Measurements from ENCODE around the gene SLC39A3. TPM values are rescaled to one million over a fixed set of nuclear protein-coding genes. Genes with fewer than 3 reads are reported as not detected.

SLC39A3 gene
- total RNA-seq, 2 experiments from 2014 or later: 7.6 to 7.9 TPM

DNA sequence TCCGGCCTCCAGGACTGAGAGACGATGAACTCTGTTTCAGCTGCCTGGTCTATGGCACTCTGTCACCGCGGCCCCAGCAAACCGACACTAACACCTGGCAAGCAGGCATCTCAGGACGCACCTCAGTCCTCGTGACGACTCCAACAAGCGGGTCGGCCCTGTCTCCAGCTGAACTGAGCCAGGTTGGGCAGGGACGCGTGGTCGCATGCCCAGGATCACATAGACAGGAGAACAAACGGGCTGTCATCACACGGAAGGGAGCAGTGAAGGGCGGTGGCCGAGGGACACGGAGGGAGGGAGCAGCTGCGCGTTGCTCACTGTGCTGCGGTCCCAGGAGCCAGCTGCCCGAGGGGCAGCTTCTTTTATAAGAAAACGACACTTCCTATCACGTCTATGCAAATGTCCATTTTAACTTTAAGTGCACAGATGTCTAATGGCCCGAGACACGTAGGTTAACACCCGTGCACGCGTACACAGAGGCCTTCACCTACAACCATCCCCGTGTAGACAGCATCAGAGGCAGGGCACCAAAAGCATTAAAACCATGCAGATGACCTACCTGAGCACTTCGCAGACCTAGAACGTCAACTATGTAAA lies 34.4 kb upstream of the SLC39A3 start:
- CTCF ChIA-PET: no interaction called here
- no peak for ATAC-seq (ENCODE audit: poor library complexity)

DNA sequence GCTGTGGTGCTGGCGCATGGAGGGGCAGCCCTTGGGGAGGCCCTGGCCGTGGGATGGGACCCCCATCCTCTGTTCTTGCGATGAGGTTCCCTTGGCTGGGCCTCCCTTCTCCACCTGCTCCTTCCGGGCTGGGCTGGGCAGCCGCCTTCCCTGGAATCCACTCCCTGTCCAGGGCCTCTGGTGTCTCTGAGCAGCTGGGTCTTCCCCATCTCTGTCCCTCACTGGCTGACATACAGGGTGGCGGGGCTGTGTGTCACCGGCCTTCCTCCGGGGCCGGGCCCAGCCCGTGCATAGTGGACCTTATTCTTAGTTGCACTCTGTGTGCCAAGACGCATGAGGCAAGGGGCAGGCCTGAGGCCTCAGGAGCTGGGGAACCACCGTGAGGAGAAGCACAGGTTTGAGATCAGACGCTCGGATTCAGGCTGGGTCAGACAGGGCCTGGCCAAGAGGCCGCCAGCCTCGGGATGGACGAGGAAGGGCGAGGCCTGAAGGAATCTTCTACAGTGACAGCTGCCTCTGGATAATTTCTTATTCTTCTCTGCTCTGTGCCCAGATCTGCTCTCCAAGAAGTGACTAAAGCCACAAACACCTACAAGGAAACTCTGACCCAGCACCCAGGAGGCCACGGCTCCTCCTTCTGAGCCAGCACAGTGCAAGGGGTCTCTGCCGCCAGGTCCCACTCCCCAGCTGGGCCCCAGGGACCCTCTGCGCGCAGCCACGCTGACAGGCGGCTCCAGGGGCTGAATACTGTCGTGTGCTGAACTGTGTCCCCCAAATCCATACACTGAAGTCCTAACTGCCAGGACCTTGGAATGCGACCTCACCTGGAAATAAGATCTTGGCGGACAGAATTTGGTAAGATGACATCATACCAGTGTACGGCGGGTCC lies 32.2 kb upstream of the SLC39A3 start:
- DNase-seq (no peak), ATAC-seq (ENCODE audit: poor library complexity) (no peak)
- H3K27ac ChIP-seq (ENCODE audit: low read depth in 1 of 2, low read length in 2 of 2): no peak overlapping the region
- TF ChIP-seq, protein P1, sequence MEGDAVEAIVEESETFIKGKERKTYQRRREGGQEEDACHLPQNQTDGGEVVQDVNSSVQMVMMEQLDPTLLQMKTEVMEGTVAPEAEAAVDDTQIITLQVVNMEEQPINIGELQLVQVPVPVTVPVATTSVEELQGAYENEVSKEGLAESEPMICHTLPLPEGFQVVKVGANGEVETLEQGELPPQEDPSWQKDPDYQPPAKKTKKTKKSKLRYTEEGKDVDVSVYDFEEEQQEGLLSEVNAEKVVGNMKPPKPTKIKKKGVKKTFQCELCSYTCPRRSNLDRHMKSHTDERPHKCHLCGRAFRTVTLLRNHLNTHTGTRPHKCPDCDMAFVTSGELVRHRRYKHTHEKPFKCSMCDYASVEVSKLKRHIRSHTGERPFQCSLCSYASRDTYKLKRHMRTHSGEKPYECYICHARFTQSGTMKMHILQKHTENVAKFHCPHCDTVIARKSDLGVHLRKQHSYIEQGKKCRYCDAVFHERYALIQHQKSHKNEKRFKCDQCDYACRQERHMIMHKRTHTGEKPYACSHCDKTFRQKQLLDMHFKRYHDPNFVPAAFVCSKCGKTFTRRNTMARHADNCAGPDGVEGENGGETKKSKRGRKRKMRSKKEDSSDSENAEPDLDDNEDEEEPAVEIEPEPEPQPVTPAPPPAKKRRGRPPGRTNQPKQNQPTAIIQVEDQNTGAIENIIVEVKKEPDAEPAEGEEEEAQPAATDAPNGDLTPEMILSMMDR (IDR thresholded peaks at IDR 0.05): no peak
- peaks cover 26% of the 10 kb centered on the region for H3K4me1 Mint-ChIP-seq (ENCODE audit: low read depth)
- H3K27me3 Mint-ChIP-seq: no peaks in the 10 kb centered on the region
- H3K9me3 ChIP-seq (ENCODE audit: control insufficient read depth in 1 of 2, insufficient read depth in 1 of 2, low read length in 2 of 2): no peaks in the 10 kb centered on the region
- H3K36me3 ChIP-seq (ENCODE audit: insufficient read depth, low read length): peaks cover 29% of the 10 kb centered on the region
- CTCF ChIA-PET: no interaction called here
- no peak overlapping the region for H3K4me3 ChIP-seq (ENCODE audit: low read length)
- peaks cover 13% of the 10 kb centered on the region for H3K36me3 Mint-ChIP-seq (ENCODE audit: low read depth)
- H3K27me3 ChIP-seq (ENCODE audit: control insufficient read depth in 1 of 2, insufficient read depth in 2 of 2, low read length in 2 of 2): no peaks in the 10 kb centered on the region
- H3K4me3 Mint-ChIP-seq: no peak overlapping the region
- no peaks in the 10 kb centered on the region for H3K9me3 Mint-ChIP-seq
- intact Hi-C loops (cut with DNase I, micrococcal nuclease): no loop called here
- POLR2A ChIA-PET: no interaction called here
- H3K4me1 ChIP-seq (ENCODE audit: insufficient read depth, low read length): peaks cover 37% of the 10 kb centered on the region
- H3K27ac Mint-ChIP-seq: no peak overlapping the region

More for the DNA sequence above, 34.4 kb upstream of the SLC39A3 start:
- Histone ChIP-seq H3K4me3 (ENCODE audit: low read length) (no peak overlapping the region), H3K4me1 (ENCODE audit: insufficient read depth, low read length) (peaks cover 37% of the 10 kb centered on the region), H3K9me3 (ENCODE audit: control insufficient read depth in 1 of 2, insufficient read depth in 1 of 2, low read length in 2 of 2) (no peaks in the 10 kb centered on the region), H3K36me3 (ENCODE audit: insufficient read depth, low read length) (peaks cover 14% of the 10 kb centered on the region), H3K27me3 (ENCODE audit: control insufficient read depth in 1 of 2, insufficient read depth in 2 of 2, low read length in 2 of 2) (no peaks in the 10 kb centered on the region), H3K27ac (ENCODE audit: low read depth in 1 of 2, low read length in 2 of 2) (no peak overlapping the region)
- H3K9me3 Mint-ChIP-seq: no peaks in the 10 kb centered on the region
- intact Hi-C loops (cut with DNase I, micrococcal nuclease): no loop called here
- no peak overlapping the region for H3K4me3 Mint-ChIP-seq
- TF ChIP-seq, protein P1 (IDR thresholded peaks at IDR 0.05): no peak
- H3K27me3 Mint-ChIP-seq: no peaks in the 10 kb centered on the region
- POLR2A ChIA-PET: no interaction called here
- peaks cover 19% of the 10 kb centered on the region for H3K36me3 Mint-ChIP-seq (ENCODE audit: low read depth)
- peaks cover 32% of the 10 kb centered on the region for H3K4me1 Mint-ChIP-seq (ENCODE audit: low read depth)
- no peak for DNase-seq
- peak overlapping the region; percentile 4 for H3K27ac Mint-ChIP-seq

DNA sequence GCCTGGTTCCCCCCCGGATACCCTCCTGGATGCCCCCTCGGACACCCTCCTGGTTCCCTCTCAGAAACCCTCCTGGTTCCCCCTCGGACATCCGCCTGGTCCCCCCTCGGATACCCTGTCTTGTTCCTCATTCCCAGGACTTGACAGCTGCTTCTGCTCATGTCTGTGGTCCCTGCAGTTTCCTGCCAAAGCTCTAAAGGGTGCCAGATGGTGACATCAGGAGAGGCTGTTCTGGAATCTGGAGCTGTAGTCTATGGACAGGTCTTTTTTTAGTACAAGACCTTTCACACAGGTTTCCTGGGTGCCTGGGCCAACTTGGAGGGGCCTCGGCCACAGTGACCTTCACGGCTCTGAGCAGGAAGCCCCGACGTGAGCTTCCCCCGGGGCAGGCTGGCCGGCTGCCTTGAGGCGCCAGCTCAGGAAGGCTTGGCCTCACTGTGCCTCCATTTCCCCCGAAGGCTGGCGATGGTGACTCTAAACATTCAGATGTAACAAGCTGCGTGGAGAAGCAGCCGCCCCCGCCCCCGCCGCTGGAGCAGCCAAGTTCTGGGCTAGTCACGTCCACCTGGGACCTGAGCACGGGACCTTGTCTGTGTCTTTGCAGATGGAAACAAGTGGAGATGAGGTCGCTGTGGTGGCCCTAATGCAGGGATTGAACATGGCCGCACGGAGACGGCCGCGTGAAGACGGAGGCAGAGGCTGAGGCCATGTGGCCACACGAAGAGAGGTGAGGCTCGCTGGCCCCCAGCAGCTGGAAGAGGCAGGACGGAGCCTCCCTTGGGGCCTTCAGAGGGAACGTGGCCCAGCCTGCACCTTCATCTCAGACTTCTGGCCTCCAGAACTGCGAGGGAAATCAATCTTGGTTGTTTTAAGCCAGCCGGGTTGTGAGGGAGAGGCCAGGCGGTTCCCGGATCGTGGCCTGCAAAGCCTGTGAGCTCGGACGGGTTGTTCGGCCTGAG lies 30.5 kb upstream of the SLC39A3 start:
- intact Hi-C loops (cut with DNase I, micrococcal nuclease): no loop called here
- Mint-ChIP-seq H3K27me3 (no peaks in the 10 kb centered on the region), H3K9me3 (no peaks in the 10 kb centered on the region), H3K36me3 (ENCODE audit: low read depth) (peaks cover 7% of the 10 kb centered on the region), H3K27ac (no peak overlapping the region), H3K4me3 (no peak overlapping the region), H3K4me1 (ENCODE audit: low read depth) (peaks cover 14% of the 10 kb centered on the region)
- Histone ChIP-seq H3K27me3 (ENCODE audit: control insufficient read depth in 1 of 2, insufficient read depth in 2 of 2, low read length in 2 of 2) (no peaks in the 10 kb centered on the region), H3K27ac (ENCODE audit: low read depth in 1 of 2, low read length in 2 of 2) (no peak overlapping the region), H3K4me1 (ENCODE audit: insufficient read depth, low read length) (peaks cover 24% of the 10 kb centered on the region), H3K36me3 (ENCODE audit: insufficient read depth, low read length) (peaks cover 45% of the 10 kb centered on the region), H3K4me3 (ENCODE audit: low read length) (no peak overlapping the region), H3K9me3 (ENCODE audit: control insufficient read depth in 1 of 2, insufficient read depth in 1 of 2, low read length in 2 of 2) (no peaks in the 10 kb centered on the region)
- POLR2A ChIA-PET: no interaction called here
- TF ChIP-seq, protein P1 (IDR thresholded peaks at IDR 0.05): no peak
- CTCF ChIA-PET: no interaction called here
- no peak for DNase-seq
- no peak for ATAC-seq (ENCODE audit: poor library complexity)
